Muscle of leg (tissue), 16 donors: ENCODE measurements around the gene LIM2. TPM values are rescaled to one million over a fixed set of nuclear protein-coding genes. Genes with fewer than 3 reads are reported as not detected.
"Not testable (repeated sequence)": the region's sequence is repeated elsewhere in the genome, so short reads cannot be mapped to it uniquely, and the experiment has no call there.

Source experiments
- DNase-seq: peaks from one replicate; pipeline ENCODE4 v3.0.0; 2013
- H3K27ac ChIP-seq: one replicate; pipeline ENCODE4 v1.5.1; 2013; ENCODE audit warnings: mild to moderate bottlenecking, low read length, control low read depth
- H3K27me3 ChIP-seq: one replicate; pipeline ENCODE4 v1.6.1; 2013; ENCODE audit warnings: low read length; ENCODE audit not compliant: control insufficient read depth, insufficient read depth
- H3K36me3 ChIP-seq: one replicate; pipeline ENCODE4 v1.6.1; 2013; ENCODE audit warnings: low read length; ENCODE audit not compliant: control insufficient read depth, insufficient read depth
- H3K4me1 ChIP-seq: one replicate; pipeline ENCODE4 v1.6.1; 2013; ENCODE audit warnings: low read length; ENCODE audit not compliant: control insufficient read depth, insufficient read depth
- H3K4me3 ChIP-seq: one replicate; pipeline ENCODE4 v1.5.1; 2013; ENCODE audit warnings: low read length, control low read depth
- H3K9me3 ChIP-seq: replicated peaks from 2 replicates; pipeline ENCODE4 v1.6.1; 2013; ENCODE audit warnings: low read depth, low read length; ENCODE audit not compliant: control insufficient read depth
- WGBS: methylation state at CpG from one replicate; pipeline ENCODE4 v1.1.5; 2013; ENCODE audit warnings: missing lambda C conversion rate; ENCODE audit not compliant: insufficient coverage; 5-methylcytosine and 5-hydroxymethylcytosine counted together
- long read RNA-seq, 11 donors: transcript quantifications; one replicate each; lab custom pipeline, GENCODE V29; 2026
- polyA plus RNA-seq, 8 donors: library from polyadenylated mRNA; unstranded; fragments of 120-200 nt; gene quantifications; one replicate each; pipeline versions ENCODE4 v1.2.1 to v1.2.3, GENCODE V29; 2013; ENCODE audit warnings: inconsistent platforms in 1 of 8, low replicate concordance in 1 of 8; ENCODE audit not compliant: insufficient read length in 8 of 8, insufficient read depth in 1 of 8
- total RNA-seq: library from RNA; stranded (reverse); fragments of 120-200 nt; gene quantifications from one replicate; pipeline ENCODE4 v1.2.4, GENCODE V29; 2013

LIM2 gene
- not detected for total RNA-seq
- not detected for polyA plus RNA-seq
- long read RNA-seq, donor 1, result 0 reads
- long read RNA-seq, donor 2, result 0 reads
- long read RNA-seq, donor 3, result 0 reads
- long read RNA-seq, donor 4, result 0 reads
- long read RNA-seq, donor 5, result 0 reads
- long read RNA-seq, donor 6, result 0 reads
- long read RNA-seq, donor 7, result 0 reads
- long read RNA-seq, donor 8, result 0 reads
- long read RNA-seq, donor 9, result 0 reads
- long read RNA-seq, donor 10, result 0 reads
- long read RNA-seq, donor 11, result 0 reads

GRCh38 chr19:51387924-51388389, at the start of gene LIM2:
LIM2 (minus strand) TSS chr19:51387974; CDS start chr19:51387443, 531 bp downstream.
- Histone ChIP-seq H3K27ac (no peak within 1 kb of the TSS), H3K27me3 (no peaks in the 10 kb centered on the region), H3K9me3 (no peaks in the 10 kb centered on the region), H3K36me3 (no peaks in the 10 kb centered on the region), H3K4me1 (no peaks in the 10 kb centered on the region), H3K4me3 (no peak within 1 kb of the TSS)
- 52% methylated on average over 7 of the region's 15 CpGs for WGBS
- DNase-seq, result no peak

- Histone ChIP-seq H3K9me3 (no peaks in the 10 kb centered on the region), H3K4me3 (no peak overlapping the region), H3K27ac (no peak overlapping the region), H3K27me3 (no peaks in the 10 kb centered on the region), H3K36me3 (no peaks in the 10 kb centered on the region), H3K4me1 (no peaks in the 10 kb centered on the region)
- no CpG with 5 or more reads among the region's 1 CpG for WGBS
- DNase-seq, result peak; percentile 40
Measured at GRCh38 chr19:51434456-51434855, 46.7 kb upstream of the LIM2 start.

GRCh38 chr19:51433043-51433442, 45.3 kb upstream of the LIM2 start:
- Histone ChIP-seq H3K9me3 (no peaks in the 10 kb centered on the region), H3K4me1 (no peaks in the 10 kb centered on the region), H3K27ac (no peak overlapping the region), H3K36me3 (no peaks in the 10 kb centered on the region), H3K4me3 (no peak overlapping the region), H3K27me3 (no peaks in the 10 kb centered on the region)
- no CpG with 5 or more reads among the region's 4 CpGs for WGBS
- DNase-seq, result no peak

- no peak for DNase-seq
- H3K4me3 ChIP-seq, result no peak overlapping the region
- no peak overlapping the region for H3K27ac ChIP-seq
- H3K9me3 ChIP-seq, result no peaks in the 10 kb centered on the region
- H3K27me3 ChIP-seq, result no peaks in the 10 kb centered on the region
- H3K4me1 ChIP-seq, result no peaks in the 10 kb centered on the region
- H3K36me3 ChIP-seq, result no peaks in the 10 kb centered on the region
- 80% methylated on average over 1 of the region's 3 CpGs for WGBS
Measured at GRCh38 chr19:51431124-51431523, 43.4 kb upstream of the LIM2 start.

- Histone ChIP-seq H3K27ac (no peak overlapping the region), H3K4me3 (no peak overlapping the region), H3K4me1 (no peaks in the 10 kb centered on the region), H3K27me3 (no peaks in the 10 kb centered on the region), H3K36me3 (no peaks in the 10 kb centered on the region), H3K9me3 (no peaks in the 10 kb centered on the region)
- DNase-seq, result no peak
- 50% methylated on average over 3 of the region's 3 CpGs for WGBS
Measured at GRCh38 chr19:51430221-51430620, 42.4 kb upstream of the LIM2 start.

- Histone ChIP-seq H3K27me3 (no peaks in the 10 kb centered on the region), H3K4me3 (no peak overlapping the region), H3K9me3 (no peaks in the 10 kb centered on the region), H3K4me1 (no peaks in the 10 kb centered on the region), H3K27ac (no peak overlapping the region), H3K36me3 (no peaks in the 10 kb centered on the region)
- no peak for DNase-seq
- WGBS, result 49% methylated on average over 2 of the region's 3 CpGs
Measured at GRCh38 chr19:51427201-51427600, 39.4 kb upstream of the LIM2 start.

- Histone ChIP-seq H3K4me3 (no peak overlapping the region), H3K27ac (no peak overlapping the region), H3K36me3 (no peaks in the 10 kb centered on the region), H3K9me3 (no peaks in the 10 kb centered on the region), H3K4me1 (no peaks in the 10 kb centered on the region), H3K27me3 (peaks cover 3% of the 10 kb centered on the region)
- DNase-seq, result peak; percentile 66
- 7% methylated on average over 17 of the region's 19 CpGs for WGBS
Measured at GRCh38 chr19:51422053-51422448, 34.3 kb upstream of the LIM2 start.

- no peak overlapping the region for H3K27ac ChIP-seq
- H3K36me3 ChIP-seq, result no peaks in the 10 kb centered on the region
- no peaks in the 10 kb centered on the region for H3K9me3 ChIP-seq
- no peak for DNase-seq
- WGBS, result 12% methylated on average over 23 of the region's 39 CpGs
- no peaks in the 10 kb centered on the region for H3K4me1 ChIP-seq
- H3K4me3 ChIP-seq, result no peak overlapping the region
- H3K27me3 ChIP-seq, result peaks cover 3% of the 10 kb centered on the region
Measured at GRCh38 chr19:51421229-51422052, 33.7 kb upstream of the LIM2 start.

GRCh38 chr19:51420511-51420910, 32.7 kb upstream of the LIM2 start:
- DNase-seq, H3K36me3 ChIP-seq, H3K4me1 ChIP-seq, H3K4me3 ChIP-seq, H3K9me3 ChIP-seq, H3K27ac ChIP-seq, H3K27me3 ChIP-seq: not testable (repeated sequence)
- WGBS, result 93% methylated on average over 5 of the region's 11 CpGs

GRCh38 chr19:51418707-51419106, 30.9 kb upstream of the LIM2 start:
- no peak overlapping the region for H3K4me3 ChIP-seq
- no peaks in the 10 kb centered on the region for H3K9me3 ChIP-seq
- no CpG with 5 or more reads among the region's 2 CpGs for WGBS
- H3K4me1 ChIP-seq, result no peaks in the 10 kb centered on the region
- DNase-seq, result no peak
- peaks cover 3% of the 10 kb centered on the region for H3K27me3 ChIP-seq
- H3K27ac ChIP-seq, result no peak overlapping the region
- no peaks in the 10 kb centered on the region for H3K36me3 ChIP-seq
